H1 (cell line): Measurements from ENCODE around the gene DNAJC11. TPM values are rescaled to one million over a fixed set of nuclear protein-coding genes. Genes with fewer than 3 reads are reported as not detected.

ENCODE experiments used
- CTCF ChIA-PET: fragments of 300-600 bp; sonication (Branson Sonifier 250); formaldehyde crosslinking; loops from one replicate; lab custom pipeline; 2021; ENCODE audit not compliant: partially characterized antibody; lab: Charles Lee
- POLR2A ChIA-PET: fragments of 300-600 bp; sonication (Branson Sonifier 250); formaldehyde crosslinking; loops from one replicate; lab custom pipeline; 2021; ENCODE audit warnings: inconsistent platforms; ENCODE audit not compliant: partially characterized antibody; lab: Charles Lee
- DNase-seq, 2 experiments: peaks; one replicate each; pipeline versions ENCODE4 v3.0.0 to v3.0.0-alpha.2; 2010 to 2022; ENCODE audit warnings: low spot score in 2 of 2, low read depth in 1 of 2, mixed read lengths in 1 of 2
- FAIRE-seq: peaks from 2 replicates; lab custom pipeline; 2011; peaks lifted over from hg19 to GRCh38; lab: Jason Lieb, UNC
- H2AFZ ChIP-seq: 2 replicates; pipeline ENCODE4 v1.8.1; 2012; ENCODE audit warnings: low read length, inconsistent platforms
- H2AK5ac ChIP-seq: 2 replicates; pipeline ENCODE4 v1.6.1; 2013; ENCODE audit warnings: low read depth, low read length
- H2BK120ac ChIP-seq: replicated peaks from 2 replicates; pipeline ENCODE3; 2013; ENCODE audit warnings: low read depth, low read length, inconsistent platforms
- H2BK12ac ChIP-seq: 2 replicates; pipeline ENCODE4 v1.6.1; 2013; ENCODE audit warnings: low read depth, low read length
- H2BK15ac ChIP-seq: 2 replicates; pipeline ENCODE4 v1.6.1; 2013; ENCODE audit warnings: low read length
- H2BK20ac ChIP-seq: 2 replicates; pipeline ENCODE4 v1.6.1; 2013; ENCODE audit warnings: low read length
- H2BK5ac ChIP-seq: 2 replicates; pipeline ENCODE4 v1.6.1; 2013; ENCODE audit warnings: low read depth, low read length
- H3K14ac ChIP-seq: 2 replicates; pipeline ENCODE4 v1.6.1; 2013; ENCODE audit warnings: inconsistent platforms; ENCODE audit not compliant: insufficient read length
- H3K18ac ChIP-seq: 2 replicates; pipeline ENCODE4 v1.6.1; 2013; ENCODE audit warnings: low read length; ENCODE audit errors: extremely low read depth
- H3K23ac ChIP-seq: 2 replicates; pipeline ENCODE4 v1.6.1; 2013; ENCODE audit warnings: inconsistent platforms; ENCODE audit not compliant: insufficient read length
- H3K23me2 ChIP-seq: 2 replicates; pipeline ENCODE4 v1.6.1; 2013; ENCODE audit warnings: low read depth, low read length
- H3K27ac ChIP-seq: 2 replicates; pipeline ENCODE4 v1.6.1; 2011; ENCODE audit warnings: low read depth, low read length, inconsistent platforms
- H3K27me3 ChIP-seq, 4 experiments: replicated peaks in 1 of 4; 1 replicate in 1 of 4; 2 replicates in 3 of 4; pipeline versions ENCODE4 v1.6.1 to v1.8.1; 2011 to 2013; ENCODE audit warnings: low read length in 3 of 4, mild to moderate bottlenecking in 3 of 4, inconsistent platforms in 2 of 4, mixed read lengths in 2 of 4, moderate library complexity in 1 of 4; ENCODE audit not compliant: control insufficient read depth in 3 of 4, insufficient read depth in 3 of 4; ENCODE audit errors: extremely low read depth in 1 of 4
- H3K36me3 ChIP-seq, 4 experiments: 2 replicates each; pipeline versions ENCODE4 v1.6.1 to v1.8.1; 2011 to 2013; ENCODE audit warnings: mild to moderate bottlenecking in 4 of 4, low read length in 3 of 4, moderate library complexity in 2 of 4, control low read depth in 1 of 4, inconsistent platforms in 1 of 4; ENCODE audit not compliant: insufficient read depth in 4 of 4, control insufficient read depth in 2 of 4
- H3K4ac ChIP-seq: replicated peaks from 2 replicates; pipeline ENCODE3; 2013; ENCODE audit warnings: low read length, low read depth, mixed read lengths, inconsistent platforms; ENCODE audit not compliant: insufficient read length
- H3K4me1 ChIP-seq, 4 experiments: replicated peaks in 1 of 4; 1 replicate in 1 of 4; 2 replicates in 3 of 4; pipeline versions ENCODE4 v1.6.1 to v1.8.1; 2011 to 2013; ENCODE audit warnings: low read length in 3 of 4, inconsistent platforms in 2 of 4, mixed read lengths in 1 of 4; ENCODE audit not compliant: insufficient read depth in 4 of 4, control insufficient read depth in 3 of 4
- H3K4me2 ChIP-seq, 2 experiments: 2 replicates each; pipeline versions ENCODE4 v1.6.1 to v1.8.1; 2011 to 2013; ENCODE audit warnings: low read depth in 2 of 2, low read length in 2 of 2, control low read depth in 1 of 2, inconsistent platforms in 1 of 2, mild to moderate bottlenecking in 1 of 2; ENCODE audit not compliant: insufficient read depth in 1 of 2
- H3K4me3 ChIP-seq, 4 experiments: fragments of 200-600, 300-600 bp in 1 of 4; sonication (generic), shearing (Covaris generic), sonication (Bioruptor Twin) in 1 of 4; 2 replicates each; pipeline versions ENCODE4 v1.5.1 to v1.8.1; 2011 to 2016; ENCODE audit warnings: low read length in 4 of 4, low read depth in 3 of 4, control low read depth in 2 of 4, inconsistent platforms in 2 of 4, mild to moderate bottlenecking in 2 of 4, mixed read lengths in 1 of 4, moderate library complexity in 1 of 4; ENCODE audit not compliant: insufficient read depth in 2 of 4; ENCODE audit errors: extremely low read depth in 1 of 4
- H3K56ac ChIP-seq: replicated peaks from 2 replicates; pipeline ENCODE3; 2013; ENCODE audit warnings: low read depth, mild to moderate bottlenecking, mixed read lengths, low read length, inconsistent platforms; ENCODE audit not compliant: insufficient read length
- H3K79me1 ChIP-seq: 2 replicates; pipeline ENCODE4 v1.6.1; 2013; ENCODE audit warnings: low read depth, low read length, control low read depth
- H3K79me2 ChIP-seq, 2 experiments: 2 replicates each; pipeline versions ENCODE4 v1.6.1 to v1.8.1; 2012 to 2013; ENCODE audit warnings: low read length in 2 of 2, mild to moderate bottlenecking in 2 of 2, inconsistent platforms in 1 of 2; ENCODE audit not compliant: insufficient read depth in 2 of 2, control insufficient read depth in 1 of 2
- H3K9ac ChIP-seq, 4 experiments: replicated peaks in 1 of 4; 1 replicate in 1 of 4; 2 replicates in 3 of 4; pipeline versions ENCODE4 v1.6.1 to v1.8.1; 2011 to 2013; ENCODE audit warnings: low read depth in 3 of 4, low read length in 3 of 4, control low read depth in 2 of 4, mild to moderate bottlenecking in 2 of 4, moderate library complexity in 2 of 4, inconsistent platforms in 1 of 4; ENCODE audit errors: extremely low read depth in 1 of 4
- H3K9me3 ChIP-seq, 2 experiments: 2 replicates each; pipeline versions ENCODE4 v1.6.1 to v1.8.1; 2012 to 2013; ENCODE audit warnings: mild to moderate bottlenecking in 2 of 2, moderate library complexity in 2 of 2, control low read depth in 1 of 2, inconsistent platforms in 1 of 2, low read depth in 1 of 2, low read length in 1 of 2, mixed read lengths in 1 of 2; ENCODE audit not compliant: insufficient read depth in 2 of 2
- H4K20me1 ChIP-seq, 2 experiments: replicated peaks in 1 of 2; 2 replicates each; pipeline versions ENCODE3 to v1.8.1; 2011 to 2013; ENCODE audit warnings: inconsistent platforms in 2 of 2, low read length in 2 of 2, mild to moderate bottlenecking in 1 of 2; ENCODE audit not compliant: insufficient read depth in 2 of 2, control insufficient read depth in 1 of 2
- H4K5ac ChIP-seq: 2 replicates; pipeline ENCODE4 v1.6.1; 2013; ENCODE audit warnings: low read length, low read depth, mixed read lengths, inconsistent platforms; ENCODE audit not compliant: insufficient read length
- H4K8ac ChIP-seq: 2 replicates; pipeline ENCODE4 v1.8.0; 2013; ENCODE audit warnings: mild to moderate bottlenecking, moderate library complexity, low read length, inconsistent platforms; ENCODE audit not compliant: insufficient read depth; ENCODE audit errors: extremely low read depth
- H4K91ac ChIP-seq: replicated peaks from 2 replicates; pipeline ENCODE3; 2013; ENCODE audit warnings: low read length, mixed read lengths, inconsistent platforms; ENCODE audit not compliant: insufficient read length
- CBX5 ChIP-seq: fragments of 300-800, 300-1000 bp; sonication (generic); IDR thresholded peaks from 2 replicates; pipeline ENCODE4 v1.7.1; 2016; ENCODE audit warnings: antibody characterized with exemption, low read length, low read depth
- CREB1 ChIP-seq: IDR thresholded peaks from 2 replicates; pipeline ENCODE4 v1.6.1; 2012; ENCODE audit warnings: inconsistent platforms
- CTBP2 ChIP-seq: IDR thresholded peaks from 2 replicates; pipeline ENCODE4 v1.7.0; 2011; ENCODE audit warnings: borderline replicate concordance, mild to moderate bottlenecking, moderate library complexity, mixed read lengths, low read length; ENCODE audit not compliant: insufficient read depth, insufficient read length
- GABPA ChIP-seq: IDR thresholded peaks from 2 replicates; pipeline ENCODE4 v1.6.1; 2011; ENCODE audit warnings: mild to moderate bottlenecking, low read length, moderate library complexity, borderline replicate concordance; ENCODE audit not compliant: insufficient read depth
- HDAC2 ChIP-seq, 2 experiments: fragments of 300-600 bp in 1 of 2; sonication (generic) in 1 of 2; IDR thresholded peaks; 2 replicates each; pipeline ENCODE4 v1.6.1; 2011 to 2012; ENCODE audit warnings: low read depth in 2 of 2, low read length in 2 of 2, mild to moderate bottlenecking in 2 of 2, moderate library complexity in 2 of 2, borderline replicate concordance in 1 of 2, inconsistent platforms in 1 of 2
- JUN ChIP-seq: IDR thresholded peaks from 2 replicates; pipeline ENCODE4 v1.6.1; 2011; ENCODE audit warnings: low read depth, mild to moderate bottlenecking, improper control_type of control experiment, low read length
- POLR2AphosphoS5 ChIP-seq: IDR thresholded peaks from 2 replicates; pipeline ENCODE4 v1.6.1; 2011; ENCODE audit warnings: low read depth, low read length
- SAP30 ChIP-seq: fragments of 300-600 bp; sonication (generic); IDR thresholded peaks from 2 replicates; pipeline ENCODE4 v1.7.1; 2012; ENCODE audit warnings: low read length, moderate library complexity, mild to moderate bottlenecking, inconsistent platforms; ENCODE audit not compliant: insufficient read depth, insufficient replicate concordance
- SP4 ChIP-seq: IDR thresholded peaks from 2 replicates; pipeline ENCODE4 v1.6.1; 2012; ENCODE audit warnings: low read length, inconsistent platforms
- YY1 ChIP-seq: IDR thresholded peaks from 2 replicates; pipeline ENCODE4 v1.6.1; 2011; ENCODE audit warnings: low read depth, mild to moderate bottlenecking, low read length
- WGBS, 2 experiments: shearing (Covaris generic) in 1 of 2; methylation state at CpG; one replicate each; pipeline versions ENCODE4 v1.1.6 to v1.1.7; 2013 to 2015; ENCODE audit warnings: low lambda C conversion rate in 2 of 2, mixed read lengths in 2 of 2, inconsistent platforms in 1 of 2, low coverage in 1 of 2, missing lambda C conversion rate in 1 of 2; ENCODE audit not compliant: insufficient replicate concordance in 2 of 2, insufficient coverage in 1 of 2, insufficient read length in 1 of 2; ENCODE audit errors: extremely low coverage in 1 of 2, missing lambda C conversion rate in 1 of 2; 5-methylcytosine and 5-hydroxymethylcytosine counted together
- polyA plus RNA-seq, 7 experiments: library from polyadenylated mRNA; depleted of rRNA in 3 of 7; stranded (reverse) in 5 of 7; unstranded in 2 of 7; fragments of >200 nt in 5 of 7; fragments of 200-250 nt in 2 of 7; gene quantifications; 1 replicate in 5 of 7; 2 replicates in 1 of 7; 4 replicates in 1 of 7; pipeline versions ENCODE4 v1.2.1 to v1.2.3, GENCODE V29; 2011 to 2013; ENCODE audit warnings: missing spikeins in 2 of 7, mixed read lengths in 2 of 7
- total RNA-seq: library from RNA; stranded (reverse); fragmentation: NEBNext Ultra II Directional; extraction: Animal tissue kit (Norgen Biotek cat#: 25700); gene quantifications from 2 replicates; pipeline ENCODE4 v1.2.1, GENCODE V29; 2021
- TF ChIP-seq, protein P1 (sequence below): IDR thresholded peaks from 2 replicates; pipeline ENCODE4 v1.6.1; 2011; ENCODE audit warnings: low read length, improper control_type of control experiment
- TF ChIP-seq, protein P2 (sequence below): IDR thresholded peaks from 2 replicates; pipeline ENCODE4 v1.6.1; 2011; ENCODE audit warnings: low read depth, mild to moderate bottlenecking, low read length; ENCODE audit not compliant: insufficient read depth

The DNAJC11 gene
- total and polyA plus RNA-seq, 2 of the 8 experiments (the other 6 are each of a cell fraction or from before 2014, with no cell fraction given), result 43.9 to 90.9 TPM

- H3K4me3 ChIP-seq, result no peak overlapping the region
- no peak overlapping the region for H4K8ac ChIP-seq
- ChIA-PET CTCF (interaction anchor here (0.7 to 1.7 kb wide), 2 partner anchors 17 to 144 kb away, joined by 3 to 4 read pairs; no protein-coding TSS in a partner anchor), POLR2A (no interaction called here)
- H3K36me3 ChIP-seq, result no peaks in the 10 kb centered on the region
- no peaks in the 10 kb centered on the region for H3K79me1 ChIP-seq
- H2BK120ac ChIP-seq, result no peak overlapping the region
- DNase-seq, result no peak
- H3K4me2 ChIP-seq, result no peak overlapping the region
- H3K23ac ChIP-seq, result no peak overlapping the region
- H3K18ac ChIP-seq, result no peak overlapping the region
- H3K9ac ChIP-seq, result no peak overlapping the region
- H2BK15ac ChIP-seq, result no peak overlapping the region
- no peak overlapping the region for H4K91ac ChIP-seq
- no peak overlapping the region for H3K56ac ChIP-seq
- H3K14ac ChIP-seq, result no peak overlapping the region
- H2AK5ac ChIP-seq, result no peak overlapping the region
- H3K27me3 ChIP-seq, result no peaks in the 10 kb centered on the region
- no peak overlapping the region for H3K27ac ChIP-seq
- no peak overlapping the region for H2BK12ac ChIP-seq
- no peak for FAIRE-seq
- H2BK5ac ChIP-seq, result no peak overlapping the region
- no peaks in the 10 kb centered on the region for H3K79me2 ChIP-seq
- 0 out of 2 replicates have a peak, but pooled peaks cover 2% of the 10 kb centered on the region for H3K23me2 ChIP-seq
- H3K9me3 ChIP-seq, result no peaks in the 10 kb centered on the region
- H3K4me1 ChIP-seq, result 0 out of 7 replicates have a peak, but pooled peaks cover 0 to 2% (median under 1%) of the 10 kb centered on the region in 4 experiments
- H2AFZ ChIP-seq, result no peak overlapping the region
- no peak overlapping the region for H3K4ac ChIP-seq
- 93% methylated on average over 5 of the region's 5 CpGs; no CpG with 5 or more reads in 1 of the 2 experiments for WGBS, 2 experiments
- no peaks in the 10 kb centered on the region for H4K20me1 ChIP-seq
- H4K5ac ChIP-seq, result no peak overlapping the region
- H2BK20ac ChIP-seq, result no peak overlapping the region
- no peak for TF ChIP-seq SP4
- TF ChIP-seq GABPA, result no peak
- TF ChIP-seq, protein P1, sequence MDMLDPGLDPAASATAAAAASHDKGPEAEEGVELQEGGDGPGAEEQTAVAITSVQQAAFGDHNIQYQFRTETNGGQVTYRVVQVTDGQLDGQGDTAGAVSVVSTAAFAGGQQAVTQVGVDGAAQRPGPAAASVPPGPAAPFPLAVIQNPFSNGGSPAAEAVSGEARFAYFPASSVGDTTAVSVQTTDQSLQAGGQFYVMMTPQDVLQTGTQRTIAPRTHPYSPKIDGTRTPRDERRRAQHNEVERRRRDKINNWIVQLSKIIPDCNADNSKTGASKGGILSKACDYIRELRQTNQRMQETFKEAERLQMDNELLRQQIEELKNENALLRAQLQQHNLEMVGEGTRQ, result no peak
- TF ChIP-seq JUN, result no peak
- no peak for TF ChIP-seq SAP30
- no peak for TF ChIP-seq POLR2AphosphoS5
- no peak for TF ChIP-seq CTBP2
- TF ChIP-seq CBX5, result no peak
- TF ChIP-seq, protein P2, sequence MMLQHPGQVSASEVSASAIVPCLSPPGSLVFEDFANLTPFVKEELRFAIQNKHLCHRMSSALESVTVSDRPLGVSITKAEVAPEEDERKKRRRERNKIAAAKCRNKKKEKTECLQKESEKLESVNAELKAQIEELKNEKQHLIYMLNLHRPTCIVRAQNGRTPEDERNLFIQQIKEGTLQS, result no peak
- no peak for TF ChIP-seq CREB1
- no peak for TF ChIP-seq YY1
- no peak for TF ChIP-seq HDAC2 (IDR thresholded peaks at IDR 0.05; ENCODE audit: borderline replicate concordance in 1 of 2, low read depth in 2 of 2, low read length in 2 of 2)
Observed at GRCh38 chr1:6745073-6745472, 43.5 kb upstream of the DNAJC11 start.
